ENCODE data around the gene ACOT7. TPM values are rescaled to one million over a fixed set of nuclear protein-coding genes. Genes with fewer than 3 reads are reported as not detected.

Gene ACOT7
- polyA plus RNA-seq, 1 donor: 13.4 TPM

- no peak for DNase-seq (ENCODE audit: low read depth)
Measured at GRCh38 chr1:6360517-6361070, 33.0 kb downstream of the ACOT7 start.

- no peak for DNase-seq (ENCODE audit: low read depth)
Measured at GRCh38 chr1:6360117-6360496, 33.5 kb downstream of the ACOT7 start.

GRCh38 chr1:6359216-6360116, 34.1 kb downstream of the ACOT7 start:
- no peak for DNase-seq (ENCODE audit: low read depth)

- no peak for DNase-seq (ENCODE audit: low read depth)
Measured at GRCh38 chr1:6358757-6359201, 34.8 kb downstream of the ACOT7 start.

- DNase-seq (ENCODE audit: low read depth): no peak
Measured at GRCh38 chr1:6358144-6358624, 35.4 kb downstream of the ACOT7 start.

- no peak for DNase-seq (ENCODE audit: low read depth)
Measured at GRCh38 chr1:6357243-6357936, 36.2 kb downstream of the ACOT7 start.

- DNase-seq (ENCODE audit: low read depth): no peak
Measured at GRCh38 chr1:6355621-6356020, 37.9 kb downstream of the ACOT7 start.

- DNase-seq (ENCODE audit: low read depth): no peak
Measured at GRCh38 chr1:6354659-6355317, 38.8 kb downstream of the ACOT7 start.

- DNase-seq (ENCODE audit: low read depth): no peak
Measured at GRCh38 chr1:6353955-6354658, 39.5 kb downstream of the ACOT7 start.

- no peak for DNase-seq (ENCODE audit: low read depth)
Measured at GRCh38 chr1:6353619-6353954, 40.0 kb downstream of the ACOT7 start.

GRCh38 chr1:6352138-6352563, 41.4 kb downstream of the ACOT7 start:
- DNase-seq (ENCODE audit: low read depth): no peak

GRCh38 chr1:6351480-6352137, 42.0 kb downstream of the ACOT7 start:
- DNase-seq (ENCODE audit: low read depth): no peak

- no peak for DNase-seq (ENCODE audit: low read depth)
Measured at GRCh38 chr1:6350416-6351088, 43.0 kb downstream of the ACOT7 start.

- DNase-seq (ENCODE audit: low read depth): no peak
Measured at GRCh38 chr1:6349254-6349943, 44.2 kb downstream of the ACOT7 start.

- no peak for DNase-seq (ENCODE audit: low read depth)
Measured at GRCh38 chr1:6348511-6349191, 44.9 kb downstream of the ACOT7 start.

GRCh38 chr1:6347641-6348487, 45.7 kb downstream of the ACOT7 start:
- no peak for DNase-seq (ENCODE audit: low read depth)

GRCh38 chr1:6345460-6345859, 48.1 kb downstream of the ACOT7 start:
- DNase-seq (ENCODE audit: low read depth): no peak

- DNase-seq (ENCODE audit: low read depth): no peak
Measured at GRCh38 chr1:6345009-6345408, 48.6 kb downstream of the ACOT7 start.
